GM10248 (cell line): ENCODE results near the gene SCN8A.

Source experiments
- CTCF ChIA-PET: fragments of 300-600 bp; sonication (Branson Sonifier 250); formaldehyde crosslinking; extraction: SDS; loops from one replicate; lab custom pipeline; 2021; ENCODE audit warnings: antibody characterized with exemption; lab: Yijun Ruan, JAX
- POLR2A ChIA-PET: fragments of 350-650 bp; sonication (Branson Sonifier 250); formaldehyde crosslinking; extraction: SDS; loops from one replicate; lab custom pipeline; 2020; ENCODE audit warnings: antibody characterized with exemption; lab: Yijun Ruan, JAX
- DNase-seq: peaks from one replicate; pipeline ENCODE4 v3.0.0; 2012; ENCODE audit errors: extremely low spot score
- TF ChIP-seq, protein P1 (sequence below): IDR thresholded peaks from 2 replicates; pipeline ENCODE4 v1.5.1; 2012; ENCODE audit warnings: mild to moderate bottlenecking, low read depth; ENCODE audit errors: extremely low read depth, missing control alignments, control extremely low read depth

Gene SCN8A

DNA sequence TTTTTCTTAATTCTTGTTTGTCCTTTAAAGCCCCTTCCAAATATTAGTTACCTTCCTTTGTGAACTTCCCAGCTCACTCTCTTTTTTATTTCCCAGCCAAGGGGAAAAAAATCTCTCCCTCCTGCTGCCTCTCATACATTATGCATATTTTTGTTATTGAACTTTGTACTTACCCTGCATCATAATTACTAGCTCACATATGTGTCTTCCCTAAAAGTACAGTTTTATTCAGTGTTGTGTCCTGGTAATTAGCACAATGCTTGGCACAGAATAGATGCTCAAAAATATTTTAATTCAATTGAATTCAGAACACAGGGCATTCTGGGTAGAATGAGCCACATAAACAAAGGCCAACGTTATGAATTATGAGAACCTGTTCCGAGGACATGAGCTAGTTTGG, 91.9 kb downstream of the SCN8A start:
- DNase-seq: no peak
- ChIA-PET POLR2A (no interaction called here), CTCF (interaction anchor here (0.9 to 1.9 kb wide), 2 partner anchors 12 to 107 kb away, joined by 3 to 5 read pairs; no protein-coding TSS in a partner anchor)
- TF ChIP-seq, protein P1, sequence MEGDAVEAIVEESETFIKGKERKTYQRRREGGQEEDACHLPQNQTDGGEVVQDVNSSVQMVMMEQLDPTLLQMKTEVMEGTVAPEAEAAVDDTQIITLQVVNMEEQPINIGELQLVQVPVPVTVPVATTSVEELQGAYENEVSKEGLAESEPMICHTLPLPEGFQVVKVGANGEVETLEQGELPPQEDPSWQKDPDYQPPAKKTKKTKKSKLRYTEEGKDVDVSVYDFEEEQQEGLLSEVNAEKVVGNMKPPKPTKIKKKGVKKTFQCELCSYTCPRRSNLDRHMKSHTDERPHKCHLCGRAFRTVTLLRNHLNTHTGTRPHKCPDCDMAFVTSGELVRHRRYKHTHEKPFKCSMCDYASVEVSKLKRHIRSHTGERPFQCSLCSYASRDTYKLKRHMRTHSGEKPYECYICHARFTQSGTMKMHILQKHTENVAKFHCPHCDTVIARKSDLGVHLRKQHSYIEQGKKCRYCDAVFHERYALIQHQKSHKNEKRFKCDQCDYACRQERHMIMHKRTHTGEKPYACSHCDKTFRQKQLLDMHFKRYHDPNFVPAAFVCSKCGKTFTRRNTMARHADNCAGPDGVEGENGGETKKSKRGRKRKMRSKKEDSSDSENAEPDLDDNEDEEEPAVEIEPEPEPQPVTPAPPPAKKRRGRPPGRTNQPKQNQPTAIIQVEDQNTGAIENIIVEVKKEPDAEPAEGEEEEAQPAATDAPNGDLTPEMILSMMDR: no peak

DNA sequence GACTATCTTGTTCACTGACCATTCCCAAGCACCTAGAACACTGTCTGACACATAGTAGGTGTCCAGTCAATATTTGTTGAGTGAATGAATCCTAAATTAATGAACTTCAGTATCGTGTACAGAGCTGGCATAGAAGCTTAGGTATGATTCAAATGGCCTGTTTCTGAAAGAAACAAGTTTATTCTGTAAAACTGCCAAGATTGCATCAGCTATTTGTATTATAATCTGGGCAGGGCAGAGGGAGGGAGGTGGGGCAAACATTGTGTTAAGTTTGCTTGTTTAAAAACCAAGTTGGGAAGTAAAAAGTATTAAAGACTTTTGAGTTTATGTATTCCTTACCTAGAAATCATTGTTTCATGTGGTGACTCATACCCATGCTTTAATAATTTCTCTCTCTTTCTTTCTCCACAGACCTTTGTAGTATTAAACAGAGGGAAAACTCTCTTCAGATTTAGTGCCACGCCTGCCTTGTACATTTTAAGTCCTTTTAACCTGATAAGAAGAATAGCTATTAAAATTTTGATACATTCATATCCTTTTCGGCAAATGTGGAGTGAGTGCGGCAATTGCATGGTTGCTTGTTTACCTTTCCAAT, 92.8 kb downstream of the SCN8A start:
- ChIA-PET POLR2A (no interaction called here), CTCF (interaction anchor here (0.9 to 1.9 kb wide), 5 partner anchors 13 to 108 kb away, joined by 3 to 5 read pairs (median 4); no protein-coding TSS in a partner anchor)
- TF ChIP-seq, protein P1: no peak
- DNase-seq: no peak

DNA sequence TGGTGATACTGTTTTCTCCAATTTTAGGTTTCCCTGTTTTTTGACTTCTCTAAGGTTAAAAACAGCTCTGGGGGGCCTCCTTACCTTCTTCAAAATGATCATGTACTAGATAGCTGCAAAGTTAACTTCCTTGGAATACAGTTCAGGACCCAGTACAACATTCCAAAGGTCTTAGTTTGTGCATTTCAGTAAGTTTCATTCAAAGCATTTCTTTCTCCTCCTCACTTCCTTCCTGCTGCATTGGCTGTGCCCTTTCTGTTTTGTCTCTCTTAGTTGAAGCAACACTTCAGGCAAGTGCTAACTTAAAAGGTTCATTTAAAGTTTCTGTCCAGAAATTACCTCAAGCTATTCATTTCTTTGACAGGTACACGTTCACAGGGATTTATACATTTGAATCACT, 95.7 kb downstream of the SCN8A start:
- TF ChIP-seq, protein P1: no peak
- ChIA-PET CTCF (interaction anchor here (0.8 to 2.0 kb wide), 3 partner anchors 8 to 266 kb away, joined by 3 to 7 read pairs (median 3); no protein-coding TSS in a partner anchor), POLR2A (no interaction called here)
- DNase-seq: no peak

DNA sequence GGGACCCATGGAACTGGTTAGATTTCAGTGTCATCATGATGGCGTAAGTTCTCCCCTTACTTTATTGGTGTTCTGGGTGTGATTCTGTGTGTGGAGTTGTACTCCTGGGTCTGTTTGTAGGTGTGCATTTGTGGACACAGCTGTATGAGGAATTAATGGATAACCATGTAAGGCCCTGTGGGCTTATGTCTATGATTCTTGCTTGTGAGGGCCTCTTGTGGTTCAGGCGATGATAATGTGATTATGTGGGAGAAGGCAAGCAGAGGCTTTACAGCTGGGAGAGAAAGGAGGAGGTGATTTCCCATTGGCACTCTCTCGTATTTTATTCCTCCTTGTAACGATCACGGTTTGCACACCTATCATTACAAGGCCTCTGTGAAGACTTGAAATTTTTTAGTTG, 96.1 kb downstream of the SCN8A start:
- no peak for DNase-seq
- POLR2A ChIA-PET: no interaction called here
- CTCF ChIA-PET: interaction anchor here (0.8 to 2.0 kb wide), 3 partner anchors 8 to 266 kb away, joined by 3 to 7 read pairs (median 3); no protein-coding TSS in a partner anchor
- TF ChIP-seq, protein P1: no peak

DNA sequence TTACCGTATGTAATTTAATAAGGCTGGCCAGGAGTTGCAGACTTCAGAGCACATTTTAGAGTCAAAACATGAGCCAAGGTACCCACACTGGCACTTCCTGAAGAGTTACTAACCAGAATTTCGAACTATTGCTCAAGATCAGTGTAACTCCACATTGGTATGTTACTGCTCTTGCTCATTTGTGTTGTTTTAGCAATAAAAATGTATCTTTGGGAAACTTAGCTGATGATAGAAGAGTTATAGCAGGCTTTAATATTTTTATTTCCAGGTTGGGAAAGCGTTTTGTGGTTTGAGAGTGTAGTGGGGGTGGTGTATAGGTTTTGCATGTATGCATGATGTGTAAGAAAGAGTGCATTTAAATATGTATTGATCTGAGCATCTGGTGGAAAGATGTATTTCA, 96.6 kb downstream of the SCN8A start:
- TF ChIP-seq, protein P1: no peak
- ChIA-PET POLR2A (no interaction called here), CTCF (interaction anchor here (1.0 to 2.0 kb wide), 2 partner anchors 9 to 267 kb away, joined by 3 to 7 read pairs; no protein-coding TSS in a partner anchor)
- no peak for DNase-seq

DNA sequence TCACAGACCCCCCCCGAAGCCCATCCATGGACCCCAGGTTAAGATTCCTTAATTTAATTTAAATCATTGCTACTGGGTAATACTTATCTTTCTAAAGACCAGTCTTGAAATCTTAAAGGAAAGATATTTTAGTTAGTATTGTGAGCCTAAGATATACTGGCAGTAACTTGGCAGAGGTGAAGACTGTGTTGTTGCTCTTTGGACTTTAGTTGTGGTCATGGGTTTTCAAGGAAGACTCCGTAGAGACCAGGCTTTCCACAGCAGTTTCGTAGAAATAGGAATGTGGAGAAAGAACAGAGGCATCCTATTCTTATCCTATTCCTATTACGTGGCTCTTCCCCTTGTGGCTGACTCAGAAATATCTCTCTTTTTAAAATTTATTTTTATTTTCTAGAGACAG, 99.0 kb downstream of the SCN8A start:
- ChIA-PET POLR2A (no interaction called here), CTCF (no interaction called here)
- DNase-seq: no peak
- TF ChIP-seq, protein P1: no peak
